SU-DHL-6 (cell line): Measurements from ENCODE around the gene KAT2B.

Experiments used
- H2AFZ ChIP-seq: fragments of 200-600 bp; sonication (generic); 2 replicates; pipeline ENCODE4 v1.6.1; 2014; ENCODE audit warnings: low read depth, mild to moderate bottlenecking, moderate library complexity, mixed read lengths, antibody characterized with exemption, low read length; ENCODE audit not compliant: severe bottlenecking
- H3F3A ChIP-seq: fragments of 200-600 bp; shearing (Covaris generic); 2 replicates; pipeline ENCODE4 v1.6.0; 2016; ENCODE audit warnings: antibody characterized with exemption, mild to moderate bottlenecking; ENCODE audit not compliant: insufficient read depth
- H3K27ac ChIP-seq: fragments of 200-600 bp; sonication (generic); 2 replicates; pipeline ENCODE4 v1.5.1; 2016; ENCODE audit warnings: low read depth, mild to moderate bottlenecking, low read length, moderate library complexity, mixed read lengths
- H3K27me3 ChIP-seq: fragments of 200-600 bp; sonication (generic), shearing (Covaris generic); 2 replicates; pipeline ENCODE4 v1.6.0; 2014; ENCODE audit warnings: mild to moderate bottlenecking, low read length
- H3K36me3 ChIP-seq: fragments of 200-600 bp; sonication (generic); 2 replicates; pipeline ENCODE4 v1.6.1; 2014; ENCODE audit warnings: mild to moderate bottlenecking, low read length, mixed read lengths
- H3K4me2 ChIP-seq: fragments of 300-600, 200-600 bp; shearing (Covaris generic), sonication (generic); 2 replicates; pipeline ENCODE4 v1.6.0; 2014; ENCODE audit warnings: low read length, low read depth, mild to moderate bottlenecking; ENCODE audit not compliant: poor library complexity, severe bottlenecking
- H3K4me3 ChIP-seq: fragments of 200-600 bp; sonication (generic); 2 replicates; pipeline ENCODE4 v1.5.1; 2014; ENCODE audit warnings: antibody characterized with exemption, low read length, mild to moderate bottlenecking, mixed read lengths; ENCODE audit not compliant: insufficient read depth, poor library complexity, severe bottlenecking
- H3K79me2 ChIP-seq: fragments of 200-600 bp; sonication (generic); 2 replicates; pipeline ENCODE4 v1.6.1; 2014; ENCODE audit warnings: mild to moderate bottlenecking, low read length, moderate library complexity; ENCODE audit not compliant: insufficient read depth
- H3K9ac ChIP-seq: fragments of 200-600 bp; sonication (generic); 2 replicates; pipeline ENCODE4 v1.7.0; 2014; ENCODE audit warnings: mild to moderate bottlenecking, low read length
- H3K9me2 ChIP-seq: fragments of 200-600 bp; sonication (generic); replicated peaks from 2 replicates; pipeline ENCODE4 v1.6.1; 2014; ENCODE audit warnings: low read length; ENCODE audit not compliant: insufficient read depth
- H3K9me3 ChIP-seq: fragments of 200-600 bp; sonication (generic); 2 replicates; pipeline ENCODE4 v1.6.1; 2014; ENCODE audit warnings: low read length, mixed read lengths; ENCODE audit not compliant: insufficient read depth
- H4K20me1 ChIP-seq: fragments of 200-600 bp; sonication (generic); 2 replicates; pipeline ENCODE4 v1.6.1; 2014; ENCODE audit warnings: low read depth, mild to moderate bottlenecking, antibody characterized with exemption, low read length, moderate library complexity, mixed read lengths
- CTCF ChIP-seq: fragments of 200-600 bp; sonication (generic); IDR thresholded peaks from one replicate; pipeline ENCODE4 v1.5.1; 2017; ENCODE audit warnings: antibody characterized with exemption, mild to moderate bottlenecking, low read length, moderate library complexity; ENCODE audit not compliant: insufficient read depth, poor library complexity, severe bottlenecking
- EZH2phosphoT487 ChIP-seq: fragments of 200-600 bp; sonication (generic), shearing (Covaris generic); conservative IDR thresholded peaks from 2 replicates; pipeline ENCODE4 v1.6.1; 2018; ENCODE audit warnings: mild to moderate bottlenecking, antibody characterized with exemption, low read length, moderate library complexity, mixed read lengths

Gene KAT2B

DNA sequence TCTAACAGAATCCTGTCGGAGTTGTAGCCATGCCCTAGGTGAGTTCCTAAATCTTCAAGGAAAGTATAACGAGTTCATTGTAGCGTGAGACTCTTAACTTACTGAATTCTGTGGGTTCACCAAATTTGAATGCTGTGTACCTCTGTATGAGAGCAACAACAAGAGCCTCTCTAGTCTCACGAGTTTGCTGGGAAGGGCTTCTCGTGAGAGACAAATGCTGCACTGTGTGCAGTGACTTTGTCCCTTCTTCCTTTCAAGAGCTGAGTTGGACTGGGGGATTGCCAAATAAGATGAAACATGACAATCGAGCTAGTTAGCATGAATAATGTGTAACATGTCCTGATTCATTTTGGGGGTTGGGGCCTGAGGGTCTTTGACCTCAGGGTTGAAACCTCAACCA is 32.2 kb downstream of the KAT2B start:
- Histone ChIP-seq H3K27ac (no peak overlapping the region), H3K9me2 (no peaks in the 10 kb centered on the region), H3K4me3 (no peak overlapping the region), H3K9me3 (no peaks in the 10 kb centered on the region), H3K79me2 (peaks cover 32% of the 10 kb centered on the region), H4K20me1 (no peaks in the 10 kb centered on the region), H3F3A (peaks cover 3% of the 10 kb centered on the region; the same call in 1 of the 2 replicates), H3K27me3 (no peaks in the 10 kb centered on the region), H3K4me2 (no peak overlapping the region), H2AFZ (no peak overlapping the region), H3K36me3 (no peaks in the 10 kb centered on the region; the same call in 1 of the 2 replicates), H3K9ac (no peak overlapping the region)
- no peak for TF ChIP-seq CTCF
- no peak for TF ChIP-seq EZH2phosphoT487

- H3K27me3 ChIP-seq, result no peaks in the 10 kb centered on the region
- H3K9ac ChIP-seq, result no peak overlapping the region
- no peaks in the 10 kb centered on the region for H3K9me3 ChIP-seq
- TF ChIP-seq CTCF (no peak), EZH2phosphoT487 (no peak)
- H2AFZ ChIP-seq, result no peak overlapping the region
- H3K27ac ChIP-seq, result no peak overlapping the region
- no peaks in the 10 kb centered on the region; the same call in 1 of the 2 replicates for H3K36me3 ChIP-seq
- H3F3A ChIP-seq, result peaks cover 3% of the 10 kb centered on the region; the same call in 1 of the 2 replicates
- no peaks in the 10 kb centered on the region for H3K9me2 ChIP-seq
- no peak overlapping the region for H3K4me3 ChIP-seq
- peaks cover 30% of the 10 kb centered on the region for H3K79me2 ChIP-seq
- H3K4me2 ChIP-seq, result no peak overlapping the region
- no peaks in the 10 kb centered on the region for H4K20me1 ChIP-seq
These were observed 32.8 kb downstream of the KAT2B start for GRCh38 chr3:20073068-20073467.

- no peak overlapping the region for H3K4me2 ChIP-seq
- H3K27me3 ChIP-seq, result no peaks in the 10 kb centered on the region
- H3K36me3 ChIP-seq, result no peaks in the 10 kb centered on the region; the same call in 1 of the 2 replicates
- H3K79me2 ChIP-seq, result peaks cover 24% of the 10 kb centered on the region
- TF ChIP-seq CTCF, result no peak
- no peak for TF ChIP-seq EZH2phosphoT487
- H3K27ac ChIP-seq, result no peak overlapping the region
- no peak overlapping the region for H3K4me3 ChIP-seq
- H3F3A ChIP-seq, result peaks cover 3% of the 10 kb centered on the region; the same call in 1 of the 2 replicates
- H3K9ac ChIP-seq, result no peak overlapping the region
- no peaks in the 10 kb centered on the region for H3K9me2 ChIP-seq
- H2AFZ ChIP-seq, result no peak overlapping the region
- no peaks in the 10 kb centered on the region for H4K20me1 ChIP-seq
- no peaks in the 10 kb centered on the region for H3K9me3 ChIP-seq
These were observed 33.4 kb downstream of the KAT2B start for GRCh38 chr3:20073683-20074082.
